ENCODE data around the gene PSD2.

Gene PSD2

DNA sequence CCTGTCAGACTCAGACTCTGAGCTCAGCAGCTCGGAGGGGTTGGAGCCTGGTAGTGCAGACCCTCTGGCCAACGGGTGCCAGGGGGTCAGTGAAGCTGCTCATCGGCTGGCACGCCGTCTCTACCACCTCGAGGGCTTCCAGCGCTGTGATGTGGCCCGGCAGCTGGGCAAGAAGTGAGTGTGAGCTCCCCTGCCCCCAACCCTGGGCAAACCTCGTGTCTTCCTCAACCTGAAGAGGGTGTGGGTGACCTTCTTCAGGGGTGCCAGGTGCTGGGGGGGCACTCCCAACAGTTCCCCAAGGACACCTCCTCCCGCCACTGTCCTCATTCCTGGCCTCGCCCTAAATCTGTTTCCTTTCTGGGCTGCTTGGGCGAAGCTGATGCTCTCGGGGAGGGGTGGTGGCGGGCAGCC lies 18.6 kb downstream of the PSD2 start:
- DNase-seq, result no peak

DNA sequence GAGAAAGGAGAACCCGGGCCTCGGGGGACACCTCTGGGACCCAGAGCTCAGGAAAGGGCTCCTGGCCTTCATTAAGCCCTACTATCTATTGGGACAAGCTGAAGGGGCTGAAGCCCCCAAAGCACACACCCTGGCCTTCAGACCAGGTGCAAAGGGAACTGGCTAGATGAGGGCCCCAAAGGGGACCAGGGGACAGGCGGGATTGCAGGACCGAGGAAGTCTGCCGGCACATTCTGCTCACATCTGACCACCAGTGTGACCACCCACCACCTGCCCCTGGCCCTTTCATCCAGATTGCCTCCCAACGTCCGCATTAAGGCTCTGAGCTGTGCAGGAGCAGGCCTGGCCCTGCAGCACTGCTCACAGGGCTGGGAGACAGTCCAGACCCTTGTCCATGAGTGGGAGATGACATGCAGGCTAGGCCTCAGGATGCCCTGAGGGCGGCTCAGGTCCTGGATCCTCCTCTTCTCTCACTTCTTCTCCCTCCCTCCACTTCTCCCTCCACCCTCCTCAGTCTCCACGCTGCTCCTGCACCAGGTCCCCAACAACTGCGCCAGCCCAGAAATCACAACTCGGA lies 19.2 kb downstream of the PSD2 start:
- DNase-seq, result no peak

DNA sequence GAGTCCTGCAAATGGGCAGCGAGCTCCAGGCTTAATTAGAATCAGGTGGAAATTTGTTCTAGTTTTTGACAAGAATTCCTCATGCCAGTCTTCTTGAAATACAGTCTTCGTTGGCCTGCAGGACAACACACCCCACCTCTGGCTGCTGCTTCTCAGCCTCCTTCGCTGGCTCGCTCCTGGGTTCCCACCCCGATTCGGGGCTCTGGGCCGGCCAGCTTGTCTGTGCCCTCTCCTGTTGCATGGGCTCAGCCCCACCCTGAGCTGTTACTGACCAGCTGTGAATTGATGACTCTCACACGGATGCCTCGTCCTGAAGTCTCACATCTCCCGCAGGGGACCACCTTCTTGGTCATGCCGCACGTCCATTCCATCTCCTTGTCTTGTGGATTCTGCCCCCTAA lies 21.0 kb downstream of the PSD2 start:
- DNase-seq, result no peak

DNA sequence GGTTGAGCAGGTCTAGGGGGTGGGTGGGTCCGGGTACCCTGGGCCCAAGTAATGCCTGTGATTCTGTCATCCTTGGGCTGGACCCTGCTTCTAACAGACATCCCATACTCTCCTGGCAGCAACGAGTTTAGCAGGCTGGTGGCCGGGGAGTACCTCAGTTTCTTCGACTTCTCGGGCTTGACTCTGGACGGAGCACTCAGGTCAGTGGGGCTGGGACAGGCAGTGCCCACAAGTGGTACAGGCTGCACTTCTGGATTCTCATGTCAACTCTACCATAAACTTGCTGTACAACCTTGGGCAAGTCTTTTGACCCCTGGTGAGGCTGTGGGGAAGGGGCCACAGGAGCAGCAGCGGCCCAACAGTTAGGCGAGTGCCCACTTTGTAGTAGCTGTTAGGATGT lies 21.8 kb downstream of the PSD2 start:
- DNase-seq, result no peak

DNA sequence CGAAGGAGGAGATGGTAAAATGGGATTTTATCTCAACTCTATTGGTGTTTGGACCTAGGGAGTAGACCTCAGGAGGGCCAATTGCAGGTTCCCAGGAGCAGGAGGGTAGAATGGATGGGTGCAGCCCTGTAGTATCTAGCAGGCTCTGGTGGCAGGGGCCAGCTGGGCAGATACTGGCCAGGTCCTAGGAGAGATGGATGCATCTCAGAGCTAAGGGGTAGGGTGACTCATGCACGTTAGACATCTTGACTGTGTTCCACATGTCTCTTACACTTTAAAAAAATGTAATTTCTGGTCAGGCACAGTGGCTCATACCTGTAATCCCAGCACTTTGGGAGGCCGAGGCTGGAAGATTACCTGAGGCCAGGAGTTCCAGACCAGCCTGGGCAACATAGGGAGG lies 22.4 kb downstream of the PSD2 start:
- DNase-seq, result no peak

DNA sequence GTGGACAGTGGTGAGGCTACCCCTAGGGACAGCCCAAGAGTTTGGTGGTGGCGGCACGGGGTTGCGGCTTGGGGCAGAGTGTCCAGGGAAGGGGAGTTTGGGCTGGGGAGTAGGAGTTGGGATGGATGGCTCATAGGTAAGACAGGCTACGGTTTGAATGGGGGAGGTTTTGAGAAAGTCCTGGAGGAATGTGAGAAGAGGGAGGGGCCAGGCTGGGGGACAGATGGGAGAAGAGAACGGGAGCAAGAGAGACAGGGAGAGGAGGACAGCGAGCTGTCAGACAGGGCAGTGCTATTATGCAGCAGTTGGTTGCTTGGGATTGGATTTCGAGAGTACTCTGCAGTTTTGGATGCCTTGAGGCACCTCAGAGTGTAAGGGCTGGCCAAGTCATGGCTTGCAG lies 24.5 kb downstream of the PSD2 start:
- no peak for DNase-seq

DNA sequence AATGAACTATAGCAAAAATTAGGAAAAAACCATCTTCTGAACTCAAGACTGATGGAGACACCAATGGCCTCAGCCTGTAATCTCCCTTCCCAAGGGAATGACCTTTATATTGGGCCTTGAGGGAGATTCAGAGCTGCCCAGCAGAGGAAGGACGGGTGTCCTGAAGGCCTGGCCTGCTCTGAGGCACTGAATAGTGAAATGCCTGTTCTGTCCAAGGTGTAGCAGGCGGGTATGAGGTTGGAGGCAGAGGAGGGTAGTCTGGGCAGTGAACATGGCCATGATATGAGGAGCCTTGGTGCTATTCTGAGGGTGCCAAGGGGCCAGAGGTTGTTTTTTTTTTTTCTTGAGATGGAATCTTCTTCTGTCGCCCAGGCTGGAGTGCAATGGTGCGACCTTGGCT lies 25.0 kb downstream of the PSD2 start:
- DNase-seq, result no peak

DNA sequence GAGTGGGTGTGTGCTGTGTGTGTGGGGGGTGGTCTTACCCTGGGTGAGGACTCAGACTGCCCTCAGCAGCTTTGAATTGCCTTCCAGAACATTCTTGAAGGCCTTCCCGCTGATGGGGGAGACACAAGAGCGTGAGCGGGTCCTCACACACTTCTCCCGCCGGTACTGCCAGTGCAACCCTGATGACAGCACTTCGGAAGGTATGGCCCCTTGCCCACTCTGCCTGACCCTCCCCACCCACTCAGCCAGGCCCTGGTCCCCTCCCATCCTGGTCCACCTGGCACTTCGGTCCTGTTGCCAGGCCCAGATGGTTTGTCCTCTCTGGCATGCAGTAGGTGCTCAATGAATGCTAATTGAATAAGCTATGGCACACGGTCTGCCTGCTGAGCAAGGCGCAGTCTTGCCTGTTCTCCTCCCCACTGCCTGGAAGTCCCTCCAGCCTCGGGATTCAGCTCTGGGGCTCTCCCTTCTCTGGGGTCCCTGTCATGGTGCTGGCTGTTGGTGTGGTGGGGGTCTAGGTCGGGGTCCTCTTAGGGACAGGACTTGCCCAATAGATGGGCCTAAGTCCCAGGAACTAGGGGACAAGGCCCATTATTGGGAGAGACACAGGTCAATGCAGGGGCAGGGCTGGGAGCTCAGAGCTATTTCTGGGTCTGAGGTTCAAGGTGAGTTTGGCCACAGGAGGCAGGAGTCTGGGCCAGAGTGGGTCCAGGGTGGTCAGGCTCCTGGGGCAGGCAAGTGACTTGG lies 26.4 kb downstream of the PSD2 start:
- DNase-seq, result no peak

DNA sequence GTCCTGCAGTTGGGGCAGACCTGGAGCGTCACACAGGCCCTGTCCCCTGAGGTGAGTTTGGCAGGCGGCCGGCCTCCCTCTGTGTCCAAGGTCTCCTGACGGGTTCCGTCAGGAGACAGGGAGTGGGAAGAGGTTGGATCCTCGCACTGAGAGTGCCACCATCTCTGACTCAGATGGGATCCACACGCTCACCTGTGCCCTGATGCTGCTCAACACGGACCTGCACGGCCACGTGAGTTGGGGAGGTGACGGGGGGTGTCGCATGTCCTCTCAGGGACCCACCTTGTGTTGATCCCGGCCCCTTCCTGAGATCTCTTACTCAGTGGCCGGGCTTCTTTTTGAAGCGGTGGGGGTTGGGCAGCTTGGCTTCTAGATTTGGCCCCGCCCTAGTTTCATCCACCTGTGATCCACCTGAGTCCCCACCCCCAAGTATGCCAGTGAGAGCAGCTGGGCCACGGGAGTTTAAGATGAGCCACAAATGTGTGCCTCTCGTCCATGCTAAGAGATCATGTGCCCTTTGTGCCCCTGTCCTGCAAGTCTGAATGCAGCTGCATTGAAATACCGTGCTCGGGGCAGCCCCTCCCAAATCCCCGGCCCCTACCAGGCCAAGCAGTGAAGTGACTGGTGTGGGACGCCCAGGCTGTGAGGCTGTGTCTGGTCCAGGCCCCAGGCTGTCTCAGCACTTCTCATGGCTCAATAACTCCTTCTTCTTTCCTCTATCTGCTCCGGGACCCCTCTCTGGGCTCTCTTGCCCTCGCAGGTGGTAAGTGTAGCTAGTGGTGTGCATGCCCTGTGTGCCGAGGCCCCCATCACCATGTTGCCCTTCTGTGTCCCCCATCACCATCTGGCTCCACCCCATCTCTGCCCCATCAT lies 27.2 kb downstream of the PSD2 start:
- DNase-seq, result no peak

DNA sequence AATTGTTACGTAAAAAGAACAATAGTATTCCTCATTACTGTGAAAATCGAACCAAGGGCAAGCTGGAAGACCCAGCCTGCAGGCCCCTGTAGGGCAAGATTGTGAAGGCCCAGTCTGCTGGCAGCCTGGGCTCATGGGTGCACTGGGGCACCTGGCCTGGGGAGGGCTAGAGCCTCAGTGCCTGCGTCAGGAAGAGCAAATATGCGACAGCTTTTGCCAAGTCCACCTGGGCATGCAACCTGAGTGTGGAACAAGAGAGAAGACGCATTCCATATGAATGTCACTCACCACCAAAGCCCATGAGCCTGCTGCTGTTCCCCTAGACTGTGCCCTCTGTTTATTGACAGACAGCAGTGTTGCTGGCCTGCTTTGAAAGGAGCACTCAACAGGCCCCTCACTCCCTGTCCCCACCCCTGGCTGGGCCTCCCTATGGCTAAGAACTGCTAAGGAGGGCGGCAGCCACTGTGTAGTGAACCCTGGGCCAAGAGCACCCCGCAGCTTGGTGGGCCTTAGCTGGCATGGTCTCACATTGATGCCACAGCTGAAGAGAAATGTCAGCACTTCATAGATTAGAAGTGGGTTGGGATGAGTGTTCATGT lies 28.2 kb downstream of the PSD2 start:
- DNase-seq, result no peak

DNA sequence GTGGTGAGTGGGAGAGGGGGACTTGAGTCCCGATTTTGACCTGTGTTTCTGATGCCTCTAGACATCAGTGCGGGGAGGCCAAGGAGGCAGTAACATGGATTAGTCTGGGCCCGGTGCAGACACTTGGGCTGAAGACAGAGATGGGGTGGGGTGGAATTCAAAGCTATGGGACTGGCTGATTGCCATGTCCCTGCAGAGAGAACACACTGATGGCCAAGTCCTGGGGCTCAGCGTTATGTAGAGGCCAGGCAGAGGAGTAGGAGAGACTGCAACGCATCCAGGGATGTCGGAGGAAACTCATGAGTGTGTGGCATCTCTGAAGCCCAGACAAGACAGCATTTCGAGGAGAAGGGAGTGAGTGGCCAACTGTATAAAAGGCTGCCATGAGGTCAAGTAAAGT lies 30.1 kb downstream of the PSD2 start:
- DNase-seq, result no peak

DNA sequence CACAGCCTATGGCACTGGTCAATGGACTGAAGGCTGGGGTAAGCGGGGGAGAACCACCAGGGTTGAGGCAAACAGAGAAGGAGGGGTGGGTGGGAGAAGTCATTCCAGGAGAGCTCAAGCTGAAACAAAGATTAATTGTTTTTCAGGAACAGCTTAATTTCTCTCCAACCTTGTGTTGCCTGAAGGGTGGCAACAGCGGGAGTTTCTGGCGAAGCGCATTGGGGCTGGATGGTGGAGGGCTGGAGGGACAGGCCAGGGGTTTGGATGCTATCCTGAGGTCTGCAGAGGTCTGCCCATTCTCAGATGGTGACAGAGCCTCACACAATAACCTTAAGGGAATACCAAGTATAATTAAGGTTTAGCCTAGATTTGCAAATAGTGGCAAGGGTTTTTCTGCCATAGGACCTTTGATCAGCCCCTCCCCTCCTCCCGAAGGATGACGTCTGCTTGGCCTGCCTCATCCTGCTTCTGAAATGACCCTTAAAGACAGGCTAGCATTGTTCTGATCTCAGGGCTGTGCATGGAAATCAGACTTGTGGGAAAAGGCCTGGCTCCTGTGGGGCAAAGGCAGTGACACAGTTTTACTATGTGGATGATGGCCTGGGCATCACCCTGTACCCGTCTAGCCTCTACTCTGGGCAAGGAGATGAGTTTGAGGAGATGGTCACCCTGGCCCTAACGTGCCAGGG lies 32.7 kb downstream of the PSD2 start:
- DNase-seq, result no peak

DNA sequence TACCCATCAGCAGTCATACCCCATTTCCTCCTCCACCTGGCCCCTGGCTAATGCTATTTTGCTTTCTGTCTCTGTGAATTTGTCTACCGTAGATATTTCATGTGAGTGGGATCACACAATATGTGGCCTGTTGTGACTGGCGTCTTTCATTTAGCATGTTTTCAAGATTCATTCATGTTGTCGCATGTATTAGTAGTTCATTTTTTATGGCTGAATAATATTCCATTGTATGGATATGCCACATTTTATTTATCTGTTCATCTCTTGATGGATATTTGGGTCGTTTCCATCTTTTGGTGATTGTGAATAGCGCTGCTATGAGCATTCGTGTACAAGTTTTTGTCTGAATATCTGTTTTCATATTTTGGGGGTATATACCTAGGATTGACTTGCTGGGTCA lies 33.9 kb downstream of the PSD2 start:
- DNase-seq, result no peak

DNA sequence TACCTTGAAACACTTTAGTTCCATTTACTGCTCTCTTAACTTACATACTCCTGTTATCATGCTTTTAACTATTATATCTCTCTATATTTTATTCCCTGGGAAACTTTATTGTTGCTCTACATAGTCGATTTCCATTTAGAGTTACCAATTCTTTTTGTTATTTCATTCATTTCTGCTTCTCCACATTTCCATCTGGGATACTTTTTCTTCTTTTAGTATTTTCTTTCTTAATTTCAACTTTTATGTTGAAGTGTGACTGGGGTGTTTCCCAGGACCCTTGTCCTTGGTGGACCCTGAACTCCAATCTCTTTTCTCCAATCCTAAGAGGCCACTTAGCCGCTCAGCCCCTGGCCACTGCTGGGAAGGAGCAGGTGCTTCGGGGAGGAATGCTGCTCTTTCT lies 36.0 kb downstream of the PSD2 start:
- no peak for DNase-seq

DNA sequence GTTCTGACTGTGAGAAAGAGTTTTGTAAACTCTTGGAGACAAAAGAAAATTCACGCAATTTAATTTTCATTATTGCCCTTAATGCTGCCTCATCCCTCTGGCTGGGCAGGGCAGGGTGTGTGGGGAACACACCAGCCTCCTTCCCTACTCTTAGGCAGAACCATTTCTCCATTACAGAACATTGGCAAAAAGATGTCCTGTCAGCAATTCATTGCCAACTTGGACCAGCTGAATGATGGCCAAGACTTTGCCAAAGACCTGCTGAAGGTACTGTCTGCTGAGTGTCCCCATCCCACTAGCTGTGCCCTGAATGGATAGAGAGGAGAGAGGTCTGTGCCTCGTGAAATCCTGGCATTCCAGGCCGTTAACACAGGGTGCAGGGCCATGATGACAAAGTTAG lies 37.9 kb downstream of the PSD2 start:
- DNase-seq, result no peak

DNA sequence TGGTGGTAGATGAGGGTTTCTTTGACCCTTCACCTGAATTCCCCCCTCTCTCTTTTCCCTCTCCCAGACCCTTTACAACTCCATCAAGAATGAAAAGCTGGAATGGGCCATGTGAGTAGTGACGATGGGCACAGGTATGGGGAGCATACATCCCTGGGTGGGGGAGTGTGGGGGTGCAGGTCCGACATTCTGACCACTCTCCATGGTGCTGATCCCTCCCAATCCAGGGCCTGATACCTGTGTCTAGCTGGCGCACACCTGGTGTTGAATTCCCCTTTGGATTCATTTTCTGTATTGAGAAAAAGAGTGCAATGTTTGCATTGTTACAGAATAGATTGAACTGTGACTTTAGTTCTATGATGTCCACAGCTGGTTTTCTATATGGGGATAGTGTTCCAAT lies 40.0 kb downstream of the PSD2 start:
- DNase-seq, result no peak

DNA sequence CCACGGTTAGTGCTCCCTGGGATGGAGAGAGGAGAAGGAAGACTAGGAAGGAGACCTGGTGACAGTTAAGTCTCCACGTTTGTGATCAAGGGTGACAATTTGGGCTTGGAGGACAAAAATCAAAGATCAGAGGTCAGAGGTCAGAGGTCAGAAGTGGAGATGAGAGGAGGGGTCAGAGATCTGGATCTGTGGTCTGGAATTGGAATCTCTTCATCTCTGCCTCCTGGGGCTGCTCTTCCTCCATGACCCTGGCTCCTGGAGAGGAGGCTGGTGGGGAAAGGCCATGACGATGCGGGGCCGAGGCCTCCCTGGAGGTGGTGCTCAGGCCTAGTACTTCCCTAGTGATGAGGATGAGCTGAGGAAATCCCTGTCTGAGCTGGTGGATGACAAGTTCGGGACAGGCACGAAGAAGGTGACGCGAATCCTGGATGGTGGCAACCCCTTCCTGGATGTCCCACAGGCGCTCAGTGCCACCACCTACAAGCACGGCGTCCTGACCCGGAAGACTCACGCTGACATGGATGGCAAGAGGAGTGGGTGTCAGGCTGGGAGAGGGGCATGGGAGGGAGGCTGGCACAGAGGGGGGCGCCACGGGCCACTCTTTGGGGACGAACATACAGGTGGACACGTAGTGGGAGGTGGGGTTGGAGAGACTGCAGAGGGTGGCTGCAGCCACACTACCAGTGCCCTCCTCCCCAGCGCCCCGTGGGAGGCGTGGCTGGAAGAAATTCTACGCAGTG lies 41.0 kb downstream of the PSD2 start:
- DNase-seq, result no peak

DNA sequence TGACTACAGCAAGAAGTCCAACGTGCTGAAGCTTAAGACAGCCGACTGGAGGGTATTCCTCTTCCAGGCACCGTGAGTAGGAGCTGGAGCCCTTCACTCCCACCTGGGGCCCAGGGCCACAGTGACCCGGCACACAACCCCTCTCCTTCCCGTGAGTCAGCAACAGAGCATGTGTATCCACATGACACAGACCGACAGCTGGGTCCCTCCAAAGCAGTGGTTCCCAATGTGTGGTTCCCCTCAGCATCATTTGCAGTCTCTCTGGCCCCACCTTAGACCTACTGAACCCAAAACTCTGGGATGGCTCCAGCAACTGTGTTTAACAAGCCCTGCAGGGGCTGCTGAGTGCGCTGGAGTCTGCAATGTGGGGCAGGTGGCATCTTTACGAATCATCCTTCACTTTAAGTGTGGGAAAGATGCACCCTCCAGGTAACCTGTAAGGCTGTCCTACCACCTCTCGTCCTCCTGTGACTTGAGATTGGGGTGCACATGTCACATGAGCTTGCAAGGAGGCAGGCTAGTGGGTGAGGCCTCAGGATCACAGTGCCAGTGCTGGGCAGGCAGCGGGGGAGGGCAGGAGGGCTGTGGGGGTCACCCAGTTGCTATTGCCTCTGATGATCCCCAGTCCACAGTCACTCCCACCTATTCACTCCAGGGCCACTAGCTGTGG lies 42.2 kb downstream of the PSD2 start:
- DNase-seq, result no peak

DNA sequence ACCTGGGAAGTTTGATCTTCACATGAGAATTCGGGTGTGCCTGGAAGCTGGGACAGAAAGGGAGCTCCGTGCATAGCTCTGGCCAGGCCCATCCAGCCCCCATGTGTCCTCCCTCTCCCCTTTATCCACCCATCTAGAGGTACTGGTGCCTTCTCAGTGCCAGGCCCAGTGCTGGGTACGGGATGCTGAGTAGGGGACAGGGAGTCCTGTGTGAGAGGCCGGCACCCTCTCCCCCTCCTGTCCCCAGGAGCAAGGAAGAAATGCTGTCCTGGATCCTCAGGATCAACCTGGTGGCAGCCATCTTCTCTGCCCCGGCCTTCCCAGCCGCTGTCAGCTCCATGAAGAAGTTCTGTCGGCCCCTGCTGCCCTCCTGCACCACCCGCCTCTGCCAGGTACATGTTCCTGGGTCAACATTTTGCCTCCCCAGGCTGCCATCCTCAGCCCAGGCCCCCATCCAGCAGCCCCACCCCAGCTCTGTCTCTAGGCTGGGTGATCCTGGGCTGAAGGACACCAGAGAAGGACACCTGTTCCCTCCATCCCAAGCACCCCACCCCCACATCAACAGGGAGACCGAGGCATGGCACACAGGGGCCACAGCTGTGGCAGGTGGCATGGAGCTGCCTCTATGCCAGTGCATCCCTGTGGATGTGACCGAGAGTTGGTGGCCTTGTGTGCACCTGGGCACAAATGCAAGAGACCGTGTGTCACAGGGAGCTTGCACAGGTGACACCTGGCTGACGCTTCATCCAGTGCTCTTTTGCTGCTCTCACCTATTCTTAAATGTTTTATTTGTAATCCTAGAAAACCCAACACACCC lies 43.0 kb downstream of the PSD2 start:
- no peak for DNase-seq

DNA sequence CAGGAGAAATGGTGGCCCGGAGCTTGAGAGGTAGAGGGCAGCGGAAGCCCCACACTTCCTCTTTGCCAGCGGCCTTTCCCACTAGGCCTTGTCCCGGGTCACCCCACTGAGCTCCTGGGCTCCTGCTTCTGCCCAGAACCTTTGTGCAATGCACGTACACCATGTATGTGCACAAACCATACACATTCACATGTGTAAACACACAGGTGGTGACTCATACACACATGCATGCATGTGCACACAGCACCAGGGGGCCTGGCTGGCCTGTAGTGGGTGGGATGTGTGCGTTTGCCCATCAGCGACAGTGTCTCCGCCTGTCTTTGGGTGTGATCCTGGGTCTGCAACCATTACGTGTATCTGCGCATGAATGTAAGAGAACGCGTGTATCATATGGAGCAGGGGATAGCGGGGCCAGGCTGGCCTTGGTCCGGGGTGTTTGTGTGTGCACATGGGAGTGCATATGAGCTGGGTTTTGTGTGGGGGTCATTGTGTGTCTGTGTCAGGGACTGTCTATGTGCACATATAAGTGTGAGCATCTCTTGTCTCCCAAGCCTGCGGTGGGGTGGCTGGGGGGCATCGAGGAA lies 43.7 kb downstream of the PSD2 start:
- DNase-seq, result no peak

All from CD4-positive, alpha-beta T cell treated with Interleukin-12 subunit alpha and Interleukin-12 subunit beta, for 1 hour (primary cell).